Eye (tissue), 1 donor: ENCODE measurements around the gene RNF144A.

Experiments used
- DNase-seq: peaks from one replicate; pipeline ENCODE4 v3.0.0-alpha.2; 2015

The RNF144A gene

DNA sequence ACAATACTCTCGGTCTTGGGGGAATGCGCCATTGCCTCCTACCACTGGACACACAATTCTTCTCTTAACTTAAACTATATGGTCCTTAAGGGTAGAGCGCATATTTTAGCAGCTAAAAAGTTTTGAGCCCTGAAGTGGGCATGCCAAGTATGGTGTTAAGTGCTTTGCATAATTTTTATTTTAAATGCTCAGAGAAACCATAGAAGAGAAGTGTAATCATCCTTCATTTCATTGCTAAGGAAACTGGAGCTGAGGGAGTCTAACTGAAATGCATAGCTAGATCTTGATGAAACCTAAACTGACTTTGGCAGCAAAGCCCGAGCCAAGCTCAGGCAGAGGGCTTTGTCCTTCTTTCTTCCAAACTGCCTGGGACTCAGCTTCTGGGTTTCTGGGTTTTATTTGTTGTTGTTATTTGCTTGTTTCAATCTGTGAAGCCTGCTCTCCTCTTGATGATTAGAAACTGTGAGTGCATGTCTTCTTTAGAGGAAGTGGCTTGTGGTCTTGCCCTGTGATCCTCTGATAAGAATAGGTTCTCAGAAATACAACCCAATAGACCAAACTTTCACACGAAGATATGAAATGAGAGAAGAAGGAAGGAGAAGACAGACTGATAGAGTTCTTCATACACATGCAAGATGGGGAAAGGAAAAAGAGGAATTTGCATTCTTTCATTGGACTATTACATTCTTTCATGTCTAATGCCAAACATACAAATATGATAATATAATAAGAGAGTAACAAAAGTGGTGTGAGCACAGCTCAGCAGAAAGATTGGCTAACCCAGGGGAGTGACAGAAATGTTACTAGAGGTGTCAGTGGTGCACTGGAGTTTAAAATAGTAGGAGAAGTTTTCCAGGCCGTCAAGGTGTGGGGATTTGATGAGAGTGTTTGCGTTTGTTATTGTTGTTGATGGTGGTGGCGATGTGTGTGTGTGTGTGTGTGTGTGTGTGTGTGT, 7.5 kb upstream of the RNF144A start:
- DNase-seq = no peak

DNA sequence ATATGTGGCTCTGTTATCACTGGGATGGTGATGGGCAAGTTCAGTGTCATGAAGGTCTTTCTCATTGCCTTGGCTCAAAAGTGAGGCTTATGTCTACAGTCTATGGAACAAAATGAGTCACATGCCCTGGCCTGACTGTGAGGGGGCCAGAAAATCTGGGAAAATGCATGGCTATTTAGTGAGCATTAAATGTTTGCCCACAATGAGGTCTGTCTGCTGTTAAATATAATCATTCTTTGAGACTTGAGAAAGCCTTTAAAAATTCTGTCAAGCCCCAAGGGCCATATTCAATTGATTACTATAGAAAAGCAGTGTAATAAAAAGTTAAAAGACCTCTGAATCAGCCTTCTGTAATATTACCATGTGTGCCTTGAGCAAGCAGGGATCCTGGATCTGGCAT, 5.5 kb upstream of the RNF144A start:
- DNase-seq = no peak

- no peak for DNase-seq
These were observed 3.6 kb upstream of the RNF144A start for GRCh38 chr2:6913415-6914157.

DNA sequence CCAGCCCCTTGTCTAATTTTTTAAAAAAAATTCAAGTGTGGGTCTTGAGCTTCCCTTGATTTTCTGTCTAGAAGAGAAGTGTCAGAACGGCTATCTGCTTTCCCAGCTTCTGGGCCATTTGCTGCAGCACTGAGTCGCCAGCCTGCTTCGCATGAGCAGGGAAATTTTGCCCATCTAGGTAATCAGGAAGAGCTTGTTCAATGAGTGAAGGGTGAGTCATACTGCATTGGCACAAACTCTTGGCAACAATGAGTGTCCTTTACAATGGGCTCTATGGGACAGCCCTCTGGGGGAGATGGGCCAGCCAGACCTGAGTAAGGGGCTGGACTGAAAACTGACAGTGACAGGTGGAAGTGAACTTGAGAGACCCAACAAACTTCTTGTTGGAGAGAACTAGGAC, 2.4 kb upstream of the RNF144A start:
- no peak for DNase-seq

DNA sequence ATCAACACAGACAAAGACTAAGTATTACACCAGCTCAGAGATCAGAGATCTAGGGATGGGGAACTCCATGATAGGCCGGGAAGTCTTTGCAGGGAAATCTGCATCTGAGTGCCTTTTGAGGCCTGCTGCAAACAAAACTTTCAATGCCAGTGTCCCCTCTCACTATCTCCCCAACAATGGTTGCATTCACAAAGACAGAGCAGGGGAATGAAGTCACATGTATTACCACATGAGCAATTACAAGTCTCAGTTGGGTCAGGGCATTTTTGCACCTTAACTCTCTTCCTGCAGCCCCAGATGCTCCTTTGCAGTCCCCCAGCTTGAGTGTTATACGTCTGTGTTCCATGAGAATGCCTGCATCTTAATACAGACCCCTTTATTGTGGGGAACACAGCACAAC, 1.8 kb upstream of the RNF144A start:
- no peak for DNase-seq

DNA sequence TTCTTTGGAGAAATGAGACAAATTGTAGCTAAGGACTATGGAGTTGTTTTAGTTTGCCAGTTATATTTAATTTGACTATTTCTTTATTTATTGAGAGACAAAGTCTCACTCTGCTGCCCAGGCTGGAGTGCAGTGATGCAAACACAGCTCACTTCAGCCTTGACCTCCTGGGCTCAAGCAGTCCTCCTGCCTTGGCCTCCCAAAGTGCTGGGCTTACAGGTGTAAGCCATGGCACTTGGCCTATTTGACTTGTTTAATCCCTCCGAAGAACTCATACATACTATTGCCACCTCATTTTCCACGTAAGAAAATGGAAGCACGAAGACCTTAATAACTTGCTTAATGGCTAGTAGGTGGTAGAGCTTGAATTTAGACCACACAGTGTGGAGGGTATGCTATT, 988 bp upstream of the RNF144A start:
- DNase-seq = no peak

- no peak for DNase-seq
These were observed 509 bp upstream of the RNF144A start for GRCh38 chr2:6916736-6917070.

GRCh38 chr2:6917761-6918421, 679 bp downstream of the RNF144A start:
- DNase-seq = peak; percentile 73

- peak; percentile 64 for DNase-seq
These were observed 2.9 kb downstream of the RNF144A start for GRCh38 chr2:6919901-6920742.

- DNase-seq = peak; percentile 62
These were observed 3.5 kb downstream of the RNF144A start for GRCh38 chr2:6920743-6921064.

DNA sequence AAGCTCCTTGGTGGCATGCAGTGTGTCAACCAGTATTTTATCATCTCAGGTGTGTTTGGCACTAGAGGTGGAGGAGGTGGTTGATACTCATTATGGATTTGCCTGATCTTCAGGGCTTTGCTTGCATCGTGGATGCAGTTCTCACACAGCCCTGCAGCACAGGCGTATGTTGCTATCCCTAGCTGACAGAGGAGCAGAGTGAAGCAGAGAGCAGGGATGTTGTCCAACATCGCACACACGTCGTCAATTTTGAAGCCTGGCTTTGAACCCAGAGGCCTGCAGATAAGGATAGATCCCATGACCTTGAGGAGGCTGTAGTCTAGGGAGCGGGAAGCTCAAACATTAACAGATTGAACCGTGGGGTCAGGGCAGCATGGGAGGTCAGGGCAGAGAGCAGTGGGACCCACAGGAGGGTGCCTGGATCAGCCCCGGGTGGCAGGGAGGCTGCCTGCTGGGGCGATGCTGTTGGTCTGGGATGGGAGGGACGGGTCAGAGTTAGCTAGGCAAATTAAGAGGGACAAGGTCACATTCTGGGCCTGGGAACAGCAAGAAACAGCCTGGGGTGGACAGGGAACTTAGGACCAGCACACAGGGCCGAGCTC, 4.2 kb downstream of the RNF144A start:
- peak; percentile 36 for DNase-seq

GRCh38 chr2:6922201-6922656, 5.0 kb downstream of the RNF144A start:
- peak; percentile 63 for DNase-seq

GRCh38 chr2:6923319-6923718, 6.1 kb downstream of the RNF144A start:
- DNase-seq = no peak

GRCh38 chr2:6924101-6924923, 7.1 kb downstream of the RNF144A start:
- no peak for DNase-seq

DNA sequence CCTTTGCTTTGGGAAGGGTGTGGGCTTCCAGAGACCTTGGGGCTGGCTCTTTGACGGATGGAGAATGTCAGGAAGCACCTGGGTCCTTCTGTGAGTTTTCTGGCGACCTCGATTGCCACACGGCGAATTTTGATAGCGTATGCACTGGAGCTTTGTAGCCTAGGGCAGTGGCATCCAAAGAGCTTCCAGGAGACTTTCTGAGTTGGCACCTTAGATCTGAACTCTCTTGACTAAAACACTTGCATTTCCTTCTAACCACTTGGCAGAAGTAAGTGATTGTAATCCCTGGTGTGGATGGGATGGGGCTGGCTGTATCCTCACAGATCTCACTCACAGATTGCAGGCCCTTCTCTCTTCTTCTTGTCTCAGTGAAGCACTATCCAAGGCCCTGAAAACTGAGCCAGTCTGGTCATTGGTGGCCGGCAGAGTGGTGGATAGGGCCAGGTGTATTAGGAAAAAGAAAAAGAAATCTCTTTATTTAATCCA, 7.8 kb downstream of the RNF144A start:
- no peak for DNase-seq

DNA sequence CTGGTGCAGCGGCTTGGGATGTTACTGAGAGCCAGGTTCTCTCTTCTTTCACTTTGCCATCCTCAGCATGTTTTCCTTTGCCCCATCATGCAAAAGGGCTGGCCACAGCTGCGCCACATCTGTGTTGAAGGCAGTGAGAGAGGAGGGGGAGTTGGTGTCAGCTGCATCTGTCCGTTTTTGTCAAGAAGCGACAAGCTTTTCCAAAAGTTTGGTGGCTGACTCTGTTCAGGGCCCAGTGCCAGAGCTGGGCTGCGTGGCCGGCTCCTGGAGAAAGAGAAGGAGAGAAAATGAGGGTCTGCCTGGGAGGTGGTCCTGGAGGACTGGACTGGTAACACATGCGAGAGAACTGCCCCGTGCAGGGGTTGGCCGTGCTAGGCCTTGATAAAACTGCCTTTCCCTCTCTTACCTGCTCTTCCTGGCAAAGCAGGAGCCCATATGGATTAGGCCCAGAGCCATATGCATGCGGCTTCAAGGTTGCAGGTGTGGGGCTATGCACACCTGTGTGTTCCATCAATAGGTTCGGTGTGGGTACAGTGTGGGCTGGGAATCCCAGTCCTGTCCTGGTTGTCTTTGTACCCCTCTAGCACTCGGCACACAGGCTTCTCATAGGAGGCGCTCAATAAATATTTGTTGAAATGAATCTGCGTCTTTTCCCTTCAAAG, 9.0 kb downstream of the RNF144A start:
- peak; percentile 52 for DNase-seq

DNA sequence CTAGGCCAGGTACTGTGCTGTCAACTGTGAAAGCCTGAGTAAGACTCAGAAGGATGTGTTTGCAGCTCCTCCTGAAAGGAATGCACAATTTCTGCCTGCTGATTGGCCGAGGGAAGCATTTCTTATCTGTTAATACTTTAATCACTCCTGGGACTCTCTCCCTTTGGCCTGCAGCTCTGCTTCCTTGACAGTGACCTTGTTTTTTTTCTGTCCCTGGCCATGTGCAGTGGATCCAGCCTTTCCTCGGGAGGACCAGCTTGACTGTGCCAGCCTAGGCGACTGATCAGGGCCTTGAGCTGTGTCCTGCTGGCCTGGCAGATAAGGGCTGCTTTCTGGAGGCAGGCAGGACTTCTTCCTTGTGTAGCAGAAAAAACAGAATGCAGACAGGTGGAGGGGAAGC, 10.0 kb downstream of the RNF144A start:
- DNase-seq = peak; percentile 51

DNA sequence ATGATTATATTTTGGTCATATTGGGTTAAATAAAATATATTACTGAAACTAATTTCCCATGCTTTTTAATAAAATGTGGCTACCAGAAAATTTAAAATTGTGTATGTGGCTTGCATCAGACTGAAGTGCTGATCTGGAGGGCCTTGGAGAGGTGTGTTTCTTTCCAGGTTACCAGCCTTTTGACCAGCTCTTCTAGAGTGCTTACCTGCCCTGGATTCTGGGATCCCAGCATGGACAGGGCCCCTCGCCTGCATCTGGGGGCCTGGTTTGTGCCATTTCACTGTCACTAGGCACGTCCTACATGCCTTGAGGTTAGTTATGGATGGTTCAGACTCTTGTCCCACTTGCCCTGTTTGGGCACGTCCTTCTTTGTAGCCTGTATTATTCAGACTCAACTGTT, 10.5 kb downstream of the RNF144A start:
- no peak for DNase-seq

- DNase-seq = no peak
These were observed 11.2 kb downstream of the RNF144A start for GRCh38 chr2:6928452-6928851.

DNA sequence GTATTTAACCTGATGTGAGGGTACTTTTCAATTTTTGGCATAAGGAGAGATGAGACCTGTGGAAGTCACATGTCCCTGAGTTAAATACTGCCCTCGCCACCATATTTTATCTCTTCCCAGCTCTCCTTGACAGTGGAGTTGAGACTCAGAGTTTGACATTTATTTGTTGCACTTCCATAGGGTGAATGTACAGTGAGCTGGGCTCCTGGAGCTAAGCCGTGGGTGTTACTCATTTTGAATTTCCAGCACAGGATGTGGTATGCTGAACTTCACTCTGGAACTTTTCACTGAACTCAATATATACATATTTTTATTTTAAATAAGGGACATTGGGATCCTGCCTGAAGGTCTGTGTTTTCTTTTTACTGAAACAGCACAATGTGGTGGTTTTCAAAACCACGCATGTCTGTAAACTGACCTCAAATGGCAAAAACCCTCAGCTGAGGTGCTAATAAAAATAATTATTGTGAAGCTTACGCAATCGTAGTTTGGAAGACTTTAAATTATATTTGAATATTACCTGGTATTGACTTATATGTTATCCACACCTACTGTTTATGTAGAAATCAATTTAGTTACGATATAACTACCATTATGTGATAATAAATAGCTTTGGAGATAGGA, 12.1 kb downstream of the RNF144A start:
- DNase-seq = no peak
